SK-MEL-5 (cell line): ENCODE results near the gene WDR93. TPM values are rescaled to one million over a fixed set of nuclear protein-coding genes. Genes with fewer than 3 reads are reported as not detected.

ENCODE experiments used
- DNase-seq: peaks from one replicate; pipeline ENCODE4 v3.0.0-alpha.2; 2016; ENCODE audit warnings: low read depth, low spot score
- in situ Hi-C: cut with HindIII; loops from 2 replicates; pipeline ENCODE4 v1.10.0; 2016; ENCODE audit warnings: low sequenced_read_pairs, high pct_unique_total_duplicates, low pct_unique_long_range_greater_than_20kb
- total RNA-seq: library from RNA; depleted of rRNA; stranded (reverse); fragments of >200 nt; shearing (Covaris generic); gene quantifications from 2 replicates; pipeline ENCODE4 v1.2.3, GENCODE V29; 2014

WDR93 gene
- total RNA-seq, 1 experiment from 2014 or later: not detected

DNA sequence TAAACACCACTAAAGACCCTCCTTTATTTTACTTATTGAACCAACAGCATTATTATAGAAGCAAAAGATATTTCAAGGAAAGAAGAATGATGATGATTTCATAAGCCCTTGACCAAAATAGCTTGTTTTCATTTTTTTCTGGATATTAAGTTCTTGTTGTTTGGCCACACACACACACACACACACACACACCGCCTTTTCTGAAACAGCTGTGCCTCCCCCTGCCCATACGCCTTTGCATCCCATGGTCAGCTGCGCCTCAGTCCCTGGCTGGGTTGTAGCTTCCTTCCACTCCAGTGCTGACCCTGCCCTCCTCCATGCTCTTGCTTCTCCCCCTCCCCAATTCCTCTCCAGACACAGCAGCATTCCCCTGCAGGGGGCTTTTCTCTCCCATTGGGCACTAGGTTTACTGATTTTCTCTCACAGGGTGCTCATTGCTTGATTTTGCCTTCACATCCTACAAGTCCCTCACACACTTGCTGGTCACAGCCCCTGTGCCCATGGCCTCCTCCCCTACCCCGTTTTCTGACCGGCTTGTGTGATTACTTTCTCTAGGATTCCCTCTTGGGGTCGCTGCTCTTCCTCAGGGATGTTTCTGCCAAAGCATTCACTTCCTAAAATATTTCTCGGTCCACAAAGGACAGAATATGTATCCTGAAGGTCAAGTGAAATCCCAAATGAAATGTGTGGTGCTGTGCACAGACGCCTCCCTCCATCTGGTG, 42.0 kb downstream of the WDR93 start:
- no peak for DNase-seq
- in situ Hi-C loops: no loop called here

- in situ Hi-C loops: no loop called here
Measured at GRCh38 chr15:89735773-89736172, 45.2 kb downstream of the WDR93 start.

DNA sequence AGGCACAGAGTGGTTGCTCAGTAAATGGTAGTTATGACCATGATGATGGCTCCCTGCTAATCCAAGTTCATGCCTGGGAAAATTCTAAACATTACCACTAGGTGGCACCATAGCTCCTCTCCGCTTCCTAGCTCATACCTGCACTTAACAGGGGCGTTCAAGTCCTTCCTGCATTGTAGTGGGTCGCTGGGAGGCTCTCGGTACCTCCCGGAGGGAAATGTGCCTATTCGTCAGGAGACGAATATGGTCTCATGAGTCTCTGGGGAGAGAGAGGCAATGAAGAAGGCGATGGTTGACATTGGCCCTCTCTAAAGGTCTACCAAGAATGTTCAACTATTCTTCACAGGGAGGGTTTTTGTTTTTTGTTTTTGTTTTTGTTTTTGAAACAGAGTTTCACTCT, 49.5 kb downstream of the WDR93 start:
- in situ Hi-C loops: no loop called here
- peak; percentile 81 for DNase-seq

More at GRCh38 chr15:89735773-89736172, 45.2 kb downstream of the WDR93 start:
- DNase-seq: no peak

- in situ Hi-C loops: no loop called here
- no peak for DNase-seq
Measured at GRCh38 chr15:89743011-89743410, 52.4 kb downstream of the WDR93 start.

GRCh38 chr15:89743594-89743993, 53.0 kb downstream of the WDR93 start:
- DNase-seq: no peak
- in situ Hi-C loops: no loop called here

- in situ Hi-C loops: no loop called here
- no peak for DNase-seq
Measured at GRCh38 chr15:89745131-89745530, 54.5 kb downstream of the WDR93 start.

DNA sequence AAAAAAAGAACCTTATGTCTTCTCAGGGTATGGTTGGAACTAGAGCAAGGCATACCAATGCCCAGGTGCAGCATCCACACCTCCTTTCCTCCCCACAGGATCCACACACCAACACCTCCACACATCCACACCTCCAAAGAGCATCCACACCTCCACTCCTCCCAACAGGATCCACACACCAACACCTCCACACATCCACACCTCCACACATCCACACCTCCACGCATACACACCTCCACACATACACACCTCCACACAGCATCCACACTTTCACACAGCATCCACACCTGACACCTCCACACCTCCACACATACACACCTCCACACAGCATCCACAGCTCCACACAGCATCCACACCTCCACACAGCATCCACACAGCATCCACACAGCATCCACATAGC, 55.2 kb downstream of the WDR93 start:
- no peak for DNase-seq
- in situ Hi-C loops: no loop called here

GRCh38 chr15:89746386-89746780, 55.8 kb downstream of the WDR93 start:
- no peak for DNase-seq
- in situ Hi-C loops: no loop called here

- DNase-seq: no peak
- in situ Hi-C loops: no loop called here
Measured at GRCh38 chr15:89747708-89748682, 57.4 kb downstream of the WDR93 start.

DNA sequence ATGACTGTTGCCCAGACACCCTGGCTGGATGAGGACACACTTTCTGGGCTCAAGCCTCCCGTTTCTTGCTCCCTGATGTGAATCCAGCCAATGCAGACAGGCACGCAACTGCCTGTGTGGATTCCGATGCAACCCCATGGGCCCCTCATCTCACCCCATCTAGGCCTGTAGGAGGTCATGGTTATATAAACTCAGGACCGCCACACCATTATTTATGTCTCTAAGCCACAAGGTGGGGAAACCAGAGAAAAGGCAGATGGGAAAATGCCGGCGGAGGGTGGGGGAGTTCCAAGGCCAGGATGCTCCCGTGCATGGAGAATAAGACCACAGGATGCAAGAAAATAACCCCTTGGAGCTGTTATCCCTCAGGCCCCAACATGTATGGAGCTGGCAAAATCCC, 58.4 kb downstream of the WDR93 start:
- no peak for DNase-seq
- in situ Hi-C loops: no loop called here

- in situ Hi-C loops: no loop called here
- no peak for DNase-seq
Measured at GRCh38 chr15:89749526-89749925, 58.9 kb downstream of the WDR93 start.

DNA sequence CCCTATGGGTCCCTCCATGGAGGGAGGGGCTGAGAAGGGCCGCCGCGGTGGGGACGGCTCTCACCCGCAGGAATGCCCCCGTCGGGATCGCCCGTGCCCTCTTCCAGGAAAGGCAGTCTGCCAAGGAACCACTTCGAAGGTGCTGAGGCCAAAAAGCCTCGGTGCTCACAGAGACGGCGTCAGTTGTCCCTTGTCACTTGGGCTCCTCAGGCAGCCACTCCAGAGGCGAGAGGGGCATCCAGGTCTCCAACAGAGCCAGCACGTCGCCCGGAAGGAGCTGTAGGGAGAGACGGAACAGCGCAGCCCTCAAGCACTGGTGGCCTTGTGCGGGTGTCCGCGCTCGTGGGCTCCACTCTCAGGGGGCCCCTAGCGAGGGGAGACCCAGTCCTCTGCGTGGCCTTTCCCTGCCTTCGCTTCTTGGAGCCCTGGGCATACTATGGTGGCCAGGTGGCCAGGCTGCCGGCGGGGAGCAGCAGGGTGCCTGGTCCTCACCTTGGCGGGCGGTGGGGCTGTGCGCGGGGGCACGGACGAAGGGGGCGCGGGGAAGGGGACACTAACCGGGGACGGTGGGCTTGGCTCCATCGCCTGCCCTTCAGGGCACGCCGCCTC, 59.4 kb downstream of the WDR93 start:
- DNase-seq: no peak
- in situ Hi-C loops: loop anchor here (25.0 kb wide), 1 partner anchor 112 kb away; no protein-coding TSS in a partner anchor

- peak; percentile 90 for DNase-seq
- in situ Hi-C loops: loop anchor here (25.0 kb wide), 1 partner anchor 111 kb away; no protein-coding TSS in a partner anchor
Measured at GRCh38 chr15:89750560-89751542, 60.2 kb downstream of the WDR93 start, which contains the start of gene MESP1. Gene MESP1, minus strand, starts transcription at chr15:89751249. Its CDS starts 18 bp downstream, at chr15:89751231.

GRCh38 chr15:89751748-89752147, 61.1 kb downstream of the WDR93 start:
- no peak for DNase-seq
- in situ Hi-C loops: loop anchor here (25.0 kb wide), 1 partner anchor 111 kb away; no protein-coding TSS in a partner anchor

DNA sequence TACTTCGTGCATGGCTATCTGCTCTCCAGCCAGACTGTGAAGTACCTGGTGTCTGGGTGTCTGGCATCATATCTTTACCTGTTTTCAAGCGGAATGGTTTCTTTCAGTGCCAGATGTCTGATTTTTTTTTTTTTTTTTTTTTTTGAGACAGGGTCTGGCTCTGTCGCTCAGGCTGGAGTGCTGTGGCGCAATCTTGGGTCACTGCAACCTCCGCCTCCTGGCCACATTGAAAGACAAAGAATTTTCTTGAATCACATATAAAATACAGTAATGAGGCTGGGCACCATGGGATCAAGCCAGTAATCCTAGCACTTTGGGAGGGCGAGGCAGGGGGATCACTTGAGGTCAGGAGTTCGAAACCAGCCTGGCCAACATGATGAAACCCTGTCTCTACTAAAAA, 63.2 kb downstream of the WDR93 start:
- in situ Hi-C loops: loop anchor here (25.0 kb wide), 1 partner anchor 108 kb away; no protein-coding TSS in a partner anchor
- no peak for DNase-seq

GRCh38 chr15:89754361-89755154, 63.9 kb downstream of the WDR93 start:
- in situ Hi-C loops: loop anchor here (25.0 kb wide), 1 partner anchor 108 kb away; no protein-coding TSS in a partner anchor

More at GRCh38 chr15:89754361-89755154, 63.9 kb downstream of the WDR93 start:
- no peak for DNase-seq
